HepG2 (cell line): ENCODE measurements around the gene OPN5. TPM values are rescaled to one million over a fixed set of nuclear protein-coding genes. Genes with fewer than 3 reads are reported as not detected.

Experiments
- ATAC-seq: fragments of 200-7000 bp; cut with Tn5 transposase; 3 replicates; pipeline ENCODE4 v1.9.1; 2020; ENCODE audit warnings: mild to moderate bottlenecking, moderate library complexity
- BruUV-seq: library from RNA; stranded (reverse); fragments of 400-500 nt; replicated peaks from 2 replicates; lab custom pipeline; 2021; lab: Mats Ljungman, UMichigan
- CTCF ChIA-PET: fragments of 300-600 bp; formaldehyde crosslinking; extraction: SDS; loops from one replicate; lab custom pipeline; 2021; ENCODE audit warnings: low total read pairs, inconsistent platforms, low intra/inter-chr PET ratio; lab: Yijun Ruan, JAX
- POLR2A ChIA-PET: fragments of 350-600 bp; sonication (Branson Sonifier 250); formaldehyde crosslinking; loops from one replicate; lab custom pipeline; 2020; ENCODE audit warnings: antibody characterized with exemption, inconsistent platforms; lab: Yijun Ruan, JAX
- DNase-seq: peaks from one replicate; pipeline ENCODE4 v3.0.0-alpha.2; 2015; ENCODE audit warnings: low spot score
- FAIRE-seq: peaks from 3 replicates; lab custom pipeline; 2011; peaks lifted over from hg19 to GRCh38; lab: Jason Lieb, UNC
- H2AFZ ChIP-seq: one replicate; pipeline ENCODE4 v1.6.1; 2011; ENCODE audit warnings: low read length, inconsistent platforms
- H3K27ac ChIP-seq: fragments of 300-600 bp; 3 replicates; pipeline ENCODE4 v1.8.0; 2011; ENCODE audit warnings: mixed run types, mild to moderate bottlenecking, mixed read lengths, low read length, inconsistent platforms; ENCODE audit not compliant: insufficient read depth; ENCODE audit errors: extremely low read length
- H3K27me3 ChIP-seq, 2 experiments: fragments of 200-600 bp in 1 of 2; 2 replicates in 1 of 2; 3 replicates in 1 of 2; pipeline versions ENCODE4 v1.6.0 to v1.8.0; 2011; ENCODE audit warnings: low read length in 2 of 2, mild to moderate bottlenecking in 2 of 2, moderate library complexity in 2 of 2, inconsistent platforms in 1 of 2; ENCODE audit not compliant: insufficient read depth in 2 of 2, control insufficient read depth in 1 of 2
- H3K36me3 ChIP-seq, 2 experiments: fragments of 200-600 bp in 1 of 2; replicated peaks in 1 of 2; 2 replicates in 1 of 2; 3 replicates in 1 of 2; pipeline versions ENCODE4 v1.5.1 to v1.8.0; 2011; ENCODE audit warnings: low read length in 2 of 2, inconsistent platforms in 1 of 2; ENCODE audit not compliant: insufficient read depth in 2 of 2, control insufficient read depth in 1 of 2
- H3K4me1 ChIP-seq: 2 replicates; pipeline ENCODE4 v1.5.1; 2012; ENCODE audit warnings: low read length, inconsistent platforms; ENCODE audit not compliant: insufficient read depth
- H3K4me2 ChIP-seq: 2 replicates; pipeline ENCODE4 v1.6.0; 2011; ENCODE audit warnings: low read depth, low read length, inconsistent platforms
- H3K4me3 ChIP-seq, 3 experiments: fragments of 200-600 bp in 1 of 3; sonication (generic), shearing (Covaris generic) in 1 of 3; replicated peaks in 1 of 3; 2 replicates each; pipeline ENCODE4 v1.5.1; 2011 to 2016; ENCODE audit warnings: low read length in 3 of 3, inconsistent platforms in 2 of 3, low read depth in 2 of 3, mild to moderate bottlenecking in 2 of 3, control low read depth in 1 of 3, mixed read lengths in 1 of 3; ENCODE audit not compliant: insufficient read depth in 1 of 3
- H3K79me2 ChIP-seq: one replicate; pipeline ENCODE4 v1.6.1; 2011; ENCODE audit warnings: low read length, inconsistent platforms; ENCODE audit not compliant: insufficient read depth
- H3K9ac ChIP-seq: 2 replicates; pipeline ENCODE4 v1.6.0; 2011; ENCODE audit warnings: mild to moderate bottlenecking, low read depth, low read length, inconsistent platforms; ENCODE audit not compliant: insufficient read depth
- H3K9me3 ChIP-seq: 2 replicates; pipeline ENCODE4 v1.5.1; 2012; ENCODE audit warnings: mild to moderate bottlenecking, low read length
- H4K20me1 ChIP-seq: 2 replicates; pipeline ENCODE4 v1.6.0; 2011; ENCODE audit warnings: inconsistent platforms, mild to moderate bottlenecking, low read length, moderate library complexity; ENCODE audit not compliant: insufficient read depth
- AGO1 ChIP-seq: fragments of 200-400 bp; formaldehyde crosslinking; IDR thresholded peaks from 2 replicates; pipeline ENCODE4 v1.6.1; 2017; ENCODE audit warnings: mild to moderate bottlenecking, low read depth, low read length, moderate library complexity; ENCODE audit not compliant: poor library complexity, severe bottlenecking
- KLF13 ChIP-seq: sonication (generic); formaldehyde crosslinking; IDR thresholded peaks from 2 replicates; pipeline ENCODE4 v1.4.0; 2020; ENCODE audit warnings: mild to moderate bottlenecking, missing genetic modification reagents
- POLR2A ChIP-seq, 2 experiments: IDR thresholded peaks; 2 replicates each; pipeline ENCODE4 v1.6.1; 2011; ENCODE audit warnings: low read depth in 2 of 2, low read length in 2 of 2, mild to moderate bottlenecking in 1 of 2, moderate library complexity in 1 of 2; ENCODE audit not compliant: insufficient read depth in 1 of 2
- ZNF598 ChIP-seq: sonication (generic); formaldehyde crosslinking; IDR thresholded peaks from 2 replicates; pipeline ENCODE4 v1.5.1; 2020; ENCODE audit warnings: mild to moderate bottlenecking, missing genetic modification reagents, borderline replicate concordance
- ZNF724P ChIP-seq: sonication (generic); formaldehyde crosslinking; IDR thresholded peaks from 2 replicates; pipeline ENCODE4 v1.8.0; 2022; ENCODE audit warnings: missing genetic modification reagents, borderline replicate concordance
- ZNF775 ChIP-seq: sonication (generic); formaldehyde crosslinking; IDR thresholded peaks from 2 replicates; pipeline ENCODE4 v1.4.0; 2020; ENCODE audit warnings: missing genetic modification reagents, mild to moderate bottlenecking, moderate library complexity, borderline replicate concordance
- ZSCAN29 ChIP-seq: sonication (generic); formaldehyde crosslinking; conservative IDR thresholded peaks from 2 replicates; pipeline ENCODE4 v1.4.0; 2020; ENCODE audit warnings: mild to moderate bottlenecking, missing genetic modification reagents
- WGBS: methylation state at CpG from one replicate; pipeline ENCODE4 v1.1.6; 2017; ENCODE audit warnings: low lambda C conversion rate; 5-methylcytosine and 5-hydroxymethylcytosine counted together
- in situ Hi-C: cut with HindIII; loops from 2 replicates; pipeline ENCODE4 v1.10.0; 2017; ENCODE audit warnings: low pct_unique_long_range_greater_than_20kb; ENCODE audit not compliant: extremely low pct_ligation_motif_present
- intact Hi-C: fragments of 100-400 bp; cut with micrococcal nuclease; formaldehyde crosslinking; loops from one replicate; pipeline ENCODE4 v1.10.0; 2022; ENCODE audit not compliant: unreplicated experiment
- polyA plus RNA-seq, 8 experiments: library from polyadenylated mRNA; depleted of rRNA in 3 of 8; stranded (reverse) in 7 of 8; unstranded in 1 of 8; fragments of >200 nt; fragmentation: Illumina TruSeq in 4 of 8; extraction: Trizol in 4 of 8; gene quantifications; 2 replicates each; pipeline versions ENCODE4 v1.2.1 to v1.2.3, GENCODE V29; 2011 to 2016; ENCODE audit warnings: low read depth in 4 of 8, missing spikeins in 1 of 8, mixed read lengths in 1 of 8; ENCODE audit not compliant: insufficient read depth in 1 of 8
- total RNA-seq, 5 experiments: library from RNA; depleted of rRNA; stranded (reverse); fragments of >200 nt; fragmentation: Illumina TruSeq; extraction: Trizol; gene quantifications; 2 replicates each; pipeline ENCODE4 v1.2.3, GENCODE V29; 2016; ENCODE audit warnings: low read depth in 1 of 5
- TF ChIP-seq, protein P1 (sequence below): sonication (generic); formaldehyde crosslinking; IDR thresholded peaks from 2 replicates; pipeline ENCODE4 v1.4.0; 2020; ENCODE audit warnings: missing genetic modification reagents
- TF ChIP-seq, protein P2 (sequence below): sonication (generic); formaldehyde crosslinking; IDR thresholded peaks from 2 replicates; pipeline ENCODE4 v1.4.0; 2020; ENCODE audit warnings: missing genetic modification reagents; ENCODE audit errors: not compliant biosample characterization
- TF ChIP-seq, protein P3 (sequence below): sonication (generic); formaldehyde crosslinking; IDR thresholded peaks from 2 replicates; pipeline ENCODE4 v1.4.0; 2020; ENCODE audit warnings: missing genetic modification reagents
- TF ChIP-seq, protein P4 (sequence below), 2 experiments: sonication (generic) in 1 of 2; formaldehyde crosslinking in 1 of 2; IDR thresholded peaks; 2 replicates each; pipeline versions ENCODE4 v1.6.1 to v1.9.0; 2014 to 2022; ENCODE audit warnings: antibody characterized with exemption in 1 of 2, borderline replicate concordance in 1 of 2, inconsistent platforms in 1 of 2, low read depth in 1 of 2, missing genetic modification reagents in 1 of 2

OPN5 gene
- total and polyA plus RNA-seq, 2 of the 13 experiments (the other 11 are each of a cell fraction or from before 2014, with no cell fraction given): not detected

DNA sequence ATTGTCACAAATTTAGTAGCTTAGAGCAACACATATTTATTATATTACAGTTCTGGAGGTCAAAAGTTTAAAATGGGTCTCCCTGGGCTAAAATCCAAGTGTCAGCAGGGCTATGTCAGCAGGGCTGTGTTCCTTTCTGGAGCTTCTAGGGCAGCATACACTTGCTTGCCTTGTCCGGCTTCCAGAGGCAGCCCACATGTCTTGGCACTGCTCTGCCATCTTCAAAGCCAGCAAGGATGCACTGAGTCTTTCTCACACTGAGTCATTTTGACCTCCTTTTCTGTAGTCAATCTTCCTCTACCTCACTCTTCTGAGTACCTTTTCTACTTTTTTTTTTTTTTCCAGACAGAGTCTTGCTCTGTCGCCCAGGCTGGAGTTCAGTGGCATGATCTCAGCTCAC, 44.4 kb upstream of the OPN5 start:
- Histone ChIP-seq H3K4me1 (no peaks in the 10 kb centered on the region), H3K9ac (no peak overlapping the region), H2AFZ (no peak overlapping the region), H4K20me1 (no peaks in the 10 kb centered on the region), H3K4me2 (no peak overlapping the region), H3K27me3 (no peaks in the 10 kb centered on the region), H3K36me3 (no peaks in the 10 kb centered on the region), H3K4me3 (no peak overlapping the region), H3K27ac (no peak overlapping the region), H3K79me2 (no peaks in the 10 kb centered on the region), H3K9me3 (no peaks in the 10 kb centered on the region)
- intact Hi-C loops: no loop called here
- 25% methylated on average over 2 of the region's 2 CpGs for WGBS
- BruUV-seq: no TSS peak
- ChIA-PET POLR2A (no interaction called here), CTCF (no interaction called here)
- in situ Hi-C loops: no loop called here
- FAIRE-seq: no peak
- no peak for ATAC-seq
- DNase-seq: no peak
- TF ChIP-seq ZNF598 (CRISPR knock-in tag): no peak
- TF ChIP-seq AGO1: no peak
- no peak for TF ChIP-seq ZSCAN29 (CRISPR knock-in tag)
- no peak for TF ChIP-seq ZNF775 (CRISPR knock-in tag)
- TF ChIP-seq, protein P1, sequence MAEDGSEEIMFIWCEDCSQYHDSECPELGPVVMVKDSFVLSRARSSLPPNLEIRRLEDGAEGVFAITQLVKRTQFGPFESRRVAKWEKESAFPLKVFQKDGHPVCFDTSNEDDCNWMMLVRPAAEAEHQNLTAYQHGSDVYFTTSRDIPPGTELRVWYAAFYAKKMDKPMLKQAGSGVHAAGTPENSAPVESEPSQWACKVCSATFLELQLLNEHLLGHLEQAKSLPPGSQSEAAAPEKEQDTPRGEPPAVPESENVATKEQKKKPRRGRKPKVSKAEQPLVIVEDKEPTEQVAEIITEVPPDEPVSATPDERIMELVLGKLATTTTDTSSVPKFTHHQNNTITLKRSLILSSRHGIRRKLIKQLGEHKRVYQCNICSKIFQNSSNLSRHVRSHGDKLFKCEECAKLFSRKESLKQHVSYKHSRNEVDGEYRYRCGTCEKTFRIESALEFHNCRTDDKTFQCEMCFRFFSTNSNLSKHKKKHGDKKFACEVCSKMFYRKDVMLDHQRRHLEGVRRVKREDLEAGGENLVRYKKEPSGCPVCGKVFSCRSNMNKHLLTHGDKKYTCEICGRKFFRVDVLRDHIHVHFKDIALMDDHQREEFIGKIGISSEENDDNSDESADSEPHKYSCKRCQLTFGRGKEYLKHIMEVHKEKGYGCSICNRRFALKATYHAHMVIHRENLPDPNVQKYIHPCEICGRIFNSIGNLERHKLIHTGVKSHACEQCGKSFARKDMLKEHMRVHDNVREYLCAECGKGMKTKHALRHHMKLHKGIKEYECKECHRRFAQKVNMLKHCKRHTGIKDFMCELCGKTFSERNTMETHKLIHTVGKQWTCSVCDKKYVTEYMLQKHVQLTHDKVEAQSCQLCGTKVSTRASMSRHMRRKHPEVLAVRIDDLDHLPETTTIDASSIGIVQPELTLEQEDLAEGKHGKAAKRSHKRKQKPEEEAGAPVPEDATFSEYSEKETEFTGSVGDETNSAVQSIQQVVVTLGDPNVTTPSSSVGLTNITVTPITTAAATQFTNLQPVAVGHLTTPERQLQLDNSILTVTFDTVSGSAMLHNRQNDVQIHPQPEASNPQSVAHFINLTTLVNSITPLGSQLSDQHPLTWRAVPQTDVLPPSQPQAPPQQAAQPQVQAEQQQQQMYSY (CRISPR knock-in tag): no peak
- no peak for TF ChIP-seq KLF13 (CRISPR knock-in tag)
- TF ChIP-seq, protein P2, sequence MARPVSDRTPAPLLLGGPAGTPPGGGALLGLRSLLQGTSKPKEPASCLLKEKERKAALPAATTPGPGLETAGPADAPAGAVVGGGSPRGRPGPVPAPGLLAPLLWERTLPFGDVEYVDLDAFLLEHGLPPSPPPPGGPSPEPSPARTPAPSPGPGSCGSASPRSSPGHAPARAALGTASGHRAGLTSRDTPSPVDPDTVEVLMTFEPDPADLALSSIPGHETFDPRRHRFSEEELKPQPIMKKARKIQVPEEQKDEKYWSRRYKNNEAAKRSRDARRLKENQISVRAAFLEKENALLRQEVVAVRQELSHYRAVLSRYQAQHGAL (CRISPR knock-in tag): no peak
- no peak for TF ChIP-seq ZNF724P (CRISPR knock-in tag)
- TF ChIP-seq, protein P3, sequence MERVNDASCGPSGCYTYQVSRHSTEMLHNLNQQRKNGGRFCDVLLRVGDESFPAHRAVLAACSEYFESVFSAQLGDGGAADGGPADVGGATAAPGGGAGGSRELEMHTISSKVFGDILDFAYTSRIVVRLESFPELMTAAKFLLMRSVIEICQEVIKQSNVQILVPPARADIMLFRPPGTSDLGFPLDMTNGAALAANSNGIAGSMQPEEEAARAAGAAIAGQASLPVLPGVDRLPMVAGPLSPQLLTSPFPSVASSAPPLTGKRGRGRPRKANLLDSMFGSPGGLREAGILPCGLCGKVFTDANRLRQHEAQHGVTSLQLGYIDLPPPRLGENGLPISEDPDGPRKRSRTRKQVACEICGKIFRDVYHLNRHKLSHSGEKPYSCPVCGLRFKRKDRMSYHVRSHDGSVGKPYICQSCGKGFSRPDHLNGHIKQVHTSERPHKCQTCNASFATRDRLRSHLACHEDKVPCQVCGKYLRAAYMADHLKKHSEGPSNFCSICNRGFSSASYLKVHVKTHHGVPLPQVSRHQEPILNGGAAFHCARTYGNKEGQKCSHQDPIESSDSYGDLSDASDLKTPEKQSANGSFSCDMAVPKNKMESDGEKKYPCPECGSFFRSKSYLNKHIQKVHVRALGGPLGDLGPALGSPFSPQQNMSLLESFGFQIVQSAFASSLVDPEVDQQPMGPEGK (CRISPR knock-in tag): no peak
- TF ChIP-seq POLR2A (IDR thresholded peaks at IDR 0.05; ENCODE audit: insufficient read depth in 1 of 2, low read depth in 2 of 2, low read length in 2 of 2): no peak
- TF ChIP-seq, protein P4, sequence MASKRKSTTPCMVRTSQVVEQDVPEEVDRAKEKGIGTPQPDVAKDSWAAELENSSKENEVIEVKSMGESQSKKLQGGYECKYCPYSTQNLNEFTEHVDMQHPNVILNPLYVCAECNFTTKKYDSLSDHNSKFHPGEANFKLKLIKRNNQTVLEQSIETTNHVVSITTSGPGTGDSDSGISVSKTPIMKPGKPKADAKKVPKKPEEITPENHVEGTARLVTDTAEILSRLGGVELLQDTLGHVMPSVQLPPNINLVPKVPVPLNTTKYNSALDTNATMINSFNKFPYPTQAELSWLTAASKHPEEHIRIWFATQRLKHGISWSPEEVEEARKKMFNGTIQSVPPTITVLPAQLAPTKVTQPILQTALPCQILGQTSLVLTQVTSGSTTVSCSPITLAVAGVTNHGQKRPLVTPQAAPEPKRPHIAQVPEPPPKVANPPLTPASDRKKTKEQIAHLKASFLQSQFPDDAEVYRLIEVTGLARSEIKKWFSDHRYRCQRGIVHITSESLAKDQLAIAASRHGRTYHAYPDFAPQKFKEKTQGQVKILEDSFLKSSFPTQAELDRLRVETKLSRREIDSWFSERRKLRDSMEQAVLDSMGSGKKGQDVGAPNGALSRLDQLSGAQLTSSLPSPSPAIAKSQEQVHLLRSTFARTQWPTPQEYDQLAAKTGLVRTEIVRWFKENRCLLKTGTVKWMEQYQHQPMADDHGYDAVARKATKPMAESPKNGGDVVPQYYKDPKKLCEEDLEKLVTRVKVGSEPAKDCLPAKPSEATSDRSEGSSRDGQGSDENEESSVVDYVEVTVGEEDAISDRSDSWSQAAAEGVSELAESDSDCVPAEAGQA (IDR thresholded peaks at IDR 0.05; ENCODE audit: low read depth): no peak
- TF ChIP-seq, protein P4 (CRISPR knock-in tag; IDR thresholded peaks at IDR 0.05; ENCODE audit: borderline replicate concordance): no peak
